ENCODE results near the gene RRAS2. TPM values are rescaled to one million over a fixed set of nuclear protein-coding genes. Genes with fewer than 3 reads are reported as not detected.

Gene RRAS2
- total RNA-seq, 1 experiment from 2014 or later = 78.0 TPM

DNA sequence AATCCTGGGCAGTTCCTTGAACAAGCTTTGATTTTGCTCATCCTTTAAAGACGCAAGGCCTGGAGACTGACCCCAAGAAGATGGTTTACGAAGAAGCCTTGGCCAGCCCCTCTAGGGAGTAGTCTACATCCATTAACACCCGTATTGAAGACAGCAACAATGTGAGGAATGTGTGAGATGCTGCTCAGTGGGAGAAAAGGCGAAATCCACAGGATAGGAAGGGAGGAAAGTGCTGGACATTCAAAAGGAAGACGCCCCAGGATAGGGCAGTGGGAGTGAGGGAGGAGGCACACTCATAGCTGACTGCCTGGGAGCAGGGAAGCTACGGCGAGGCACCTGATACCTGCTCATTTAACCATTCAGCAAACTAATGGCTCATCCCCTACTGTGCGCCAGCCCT, 114.1 kb downstream of the RRAS2 start:
- DNase-seq (ENCODE audit: low spot score) = no peak
- in situ Hi-C loops (cut with HindIII; ENCODE audit: low sequenced_read_pairs) = no loop called here

DNA sequence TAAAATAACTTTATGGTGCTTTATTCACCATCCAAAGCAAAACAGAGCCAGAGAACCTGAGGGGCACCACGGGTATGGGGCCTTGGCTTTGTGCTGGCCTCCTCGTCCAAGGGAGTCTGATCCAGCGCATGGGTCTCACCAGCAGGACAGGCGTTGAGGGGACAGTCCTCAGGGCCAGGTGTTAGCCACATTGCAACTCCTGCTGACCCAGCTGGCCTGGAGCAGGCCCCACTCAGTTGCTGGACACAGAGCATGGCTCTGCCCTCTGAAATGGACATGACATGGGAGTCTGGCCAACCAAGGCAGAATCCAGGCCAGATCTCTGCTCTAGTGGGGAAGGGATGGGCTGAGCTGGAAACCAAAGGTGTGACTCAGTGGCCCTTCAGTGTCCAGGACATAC, 116.2 kb downstream of the RRAS2 start:
- in situ Hi-C loops (cut with HindIII; ENCODE audit: low sequenced_read_pairs) = no loop called here
- no peak for DNase-seq (ENCODE audit: low spot score)

DNA sequence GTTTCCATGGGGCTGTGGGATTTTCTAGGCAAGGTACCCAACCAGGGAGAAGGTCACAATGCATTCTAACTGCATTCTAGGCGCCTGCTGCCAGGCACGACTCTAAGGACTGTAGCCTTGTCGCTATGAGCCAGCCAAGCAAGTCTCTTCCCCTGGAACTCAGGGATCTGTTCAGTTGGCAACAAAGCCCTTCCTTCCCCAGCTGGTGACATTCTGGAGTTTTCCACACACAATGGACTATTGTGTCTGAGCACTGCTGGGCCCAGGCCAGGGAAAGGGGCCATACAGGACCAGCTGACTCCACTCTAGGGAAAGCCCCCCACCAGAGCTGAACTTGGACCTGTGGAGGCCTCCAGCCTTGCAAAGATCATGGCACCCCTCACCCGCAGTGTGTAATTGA, 116.8 kb downstream of the RRAS2 start:
- in situ Hi-C loops (cut with HindIII; ENCODE audit: low sequenced_read_pairs) = no loop called here
- DNase-seq (ENCODE audit: low spot score) = peak; percentile 60

DNA sequence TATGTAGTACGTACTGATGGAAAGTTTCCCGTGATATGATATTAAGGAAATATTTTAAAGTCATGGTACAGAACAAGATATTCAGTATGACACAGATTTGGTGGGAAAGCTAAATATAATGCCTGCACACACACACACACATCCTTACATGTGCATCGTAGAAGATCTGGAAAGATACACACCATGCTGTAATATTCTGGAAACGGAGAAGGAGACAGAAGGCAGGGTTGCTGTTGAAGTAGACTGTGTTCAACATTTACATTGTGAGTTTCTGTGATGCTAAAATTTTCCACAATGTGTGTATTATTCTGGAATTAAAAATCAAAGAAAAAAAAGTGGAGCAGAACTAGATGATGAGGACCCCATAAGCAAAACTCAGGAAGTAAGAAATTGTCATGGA, 118.0 kb downstream of the RRAS2 start:
- in situ Hi-C loops (cut with HindIII; ENCODE audit: low sequenced_read_pairs) = no loop called here

DNA sequence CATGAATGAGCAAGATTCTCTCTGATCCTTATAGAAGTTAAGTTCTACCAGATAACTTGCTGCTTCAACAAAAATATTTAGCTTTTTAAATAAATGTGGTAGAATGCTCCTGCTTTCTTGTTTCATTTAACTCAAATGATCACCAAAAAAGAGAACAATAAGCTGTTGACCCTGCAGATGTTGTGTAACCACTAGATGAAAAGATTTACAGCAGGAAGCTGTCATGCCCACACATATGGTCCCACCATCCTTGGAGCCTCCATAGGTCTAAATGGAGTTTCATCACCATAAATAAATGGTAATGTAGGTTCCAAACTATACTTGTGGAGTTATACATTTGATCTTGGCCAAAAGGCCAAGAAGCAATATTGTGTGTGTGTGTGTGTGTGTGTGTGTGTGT, 118.8 kb downstream of the RRAS2 start:
- in situ Hi-C loops (cut with HindIII; ENCODE audit: low sequenced_read_pairs) = no loop called here
- DNase-seq (ENCODE audit: low spot score) = no peak

More for the DNA sequence above, 118.0 kb downstream of the RRAS2 start:
- no peak for DNase-seq (ENCODE audit: low spot score)

DNA sequence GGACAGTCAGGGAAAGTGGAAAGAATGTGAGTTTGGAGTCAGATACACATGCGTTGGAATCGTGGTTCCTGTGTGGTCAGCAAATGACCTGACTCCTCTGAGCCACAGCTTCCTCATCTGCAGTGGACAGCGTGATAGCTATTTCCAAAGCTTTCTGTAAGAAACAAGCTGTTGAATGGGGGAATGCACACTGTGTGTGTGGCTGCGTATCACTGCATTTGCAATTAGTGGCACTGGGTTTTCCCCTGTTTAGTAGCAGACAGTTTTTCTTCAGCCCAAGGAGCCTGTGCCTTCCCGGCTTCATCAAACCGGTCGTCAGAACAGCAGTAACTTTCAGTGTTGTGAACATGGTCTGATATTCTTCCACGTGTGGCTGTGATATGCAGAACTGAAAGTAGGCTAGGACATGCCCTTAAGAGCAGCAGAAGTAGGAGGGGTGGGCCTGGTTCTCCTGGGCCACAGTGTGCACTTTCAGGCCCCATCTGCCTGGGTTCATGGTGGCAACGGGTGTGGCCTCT, 121.5 kb downstream of the RRAS2 start:
- in situ Hi-C loops (cut with HindIII; ENCODE audit: low sequenced_read_pairs) = no loop called here
- DNase-seq (ENCODE audit: low spot score) = no peak

DNA sequence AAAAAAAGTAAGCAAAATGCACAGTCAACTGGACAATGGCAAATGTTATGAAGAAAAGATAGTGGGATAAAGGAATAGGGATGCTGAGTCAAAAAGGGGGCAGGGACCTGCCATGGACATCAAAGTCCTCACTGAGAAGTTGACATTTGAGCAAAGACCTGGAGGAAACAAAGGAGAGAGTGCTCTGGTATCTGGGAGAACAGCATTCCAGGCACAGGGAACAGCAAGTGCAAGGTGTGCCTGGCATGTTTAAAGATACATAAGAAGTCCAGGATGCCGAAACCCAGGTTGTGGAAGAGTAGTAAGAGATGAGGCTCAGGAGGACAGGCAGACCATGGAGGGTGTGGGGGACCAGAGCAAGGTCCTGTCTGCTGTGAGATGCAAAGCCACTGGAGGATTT, 123.3 kb downstream of the RRAS2 start:
- in situ Hi-C loops (cut with HindIII; ENCODE audit: low sequenced_read_pairs) = no loop called here

DNA sequence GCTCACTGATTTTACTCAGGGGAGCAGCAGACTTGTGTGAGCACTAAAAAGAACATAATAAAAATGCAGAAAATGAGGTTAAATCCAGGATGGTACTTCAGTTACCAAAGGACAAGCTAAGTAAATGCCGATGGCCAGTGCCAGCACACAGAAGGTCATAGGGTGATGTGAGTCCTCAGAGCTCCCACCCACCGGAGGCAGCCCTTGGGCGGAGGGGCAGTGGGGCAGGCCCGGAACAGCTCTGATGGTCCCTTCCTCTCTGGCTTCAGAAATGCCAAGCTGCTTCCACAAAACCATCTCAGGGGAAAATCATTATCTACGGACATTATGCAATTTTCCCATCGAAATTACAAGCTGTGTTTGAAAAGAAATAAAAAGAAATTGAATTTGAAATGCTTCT, 124.5 kb downstream of the RRAS2 start:
- in situ Hi-C loops (cut with HindIII; ENCODE audit: low sequenced_read_pairs) = no loop called here
- DNase-seq (ENCODE audit: low spot score) = no peak

More for the DNA sequence above, 123.3 kb downstream of the RRAS2 start:
- no peak for DNase-seq (ENCODE audit: low spot score)

DNA sequence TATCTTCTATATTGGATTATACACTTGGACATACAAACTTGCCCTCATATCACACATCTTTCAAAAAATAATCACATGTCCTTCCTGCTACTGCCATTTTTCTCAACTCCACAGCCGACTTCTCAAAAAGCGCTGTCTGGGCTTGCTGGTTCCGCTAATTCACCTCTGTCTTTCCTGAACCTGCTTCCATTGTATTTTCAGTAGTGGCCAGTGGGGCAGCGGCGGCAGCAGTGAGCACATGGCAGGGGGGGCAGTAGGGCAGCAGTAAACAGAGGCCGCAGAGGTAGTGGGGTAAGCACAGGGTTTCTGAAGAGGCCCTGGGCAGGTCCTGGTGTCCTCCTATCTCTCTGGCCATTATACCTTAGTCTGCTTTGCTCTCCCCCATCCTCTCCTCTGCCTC, 126.3 kb downstream of the RRAS2 start:
- no peak for DNase-seq (ENCODE audit: low spot score)
- in situ Hi-C loops (cut with HindIII; ENCODE audit: low sequenced_read_pairs) = no loop called here

DNA sequence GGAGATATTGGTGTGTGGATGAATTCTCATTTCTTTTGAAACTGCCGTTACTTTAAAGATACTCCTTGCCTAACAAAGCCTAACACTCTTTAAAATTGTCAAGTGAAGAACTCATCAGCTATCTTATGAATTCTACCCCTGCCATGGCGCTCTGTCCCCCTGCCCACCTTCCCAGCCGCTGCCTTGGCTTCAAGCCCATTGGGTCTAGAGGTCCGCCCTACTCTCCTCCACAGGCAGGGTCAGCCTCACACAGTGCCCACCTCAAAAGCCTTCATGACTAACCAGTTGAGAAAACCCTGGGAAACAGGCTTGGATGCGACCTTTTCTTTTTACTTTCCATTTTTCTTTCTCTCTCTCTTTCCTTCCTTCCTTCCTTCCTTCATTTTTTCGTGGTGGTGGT, 128.6 kb downstream of the RRAS2 start:
- in situ Hi-C loops (cut with HindIII; ENCODE audit: low sequenced_read_pairs) = no loop called here
- no peak for DNase-seq (ENCODE audit: low spot score)

DNA sequence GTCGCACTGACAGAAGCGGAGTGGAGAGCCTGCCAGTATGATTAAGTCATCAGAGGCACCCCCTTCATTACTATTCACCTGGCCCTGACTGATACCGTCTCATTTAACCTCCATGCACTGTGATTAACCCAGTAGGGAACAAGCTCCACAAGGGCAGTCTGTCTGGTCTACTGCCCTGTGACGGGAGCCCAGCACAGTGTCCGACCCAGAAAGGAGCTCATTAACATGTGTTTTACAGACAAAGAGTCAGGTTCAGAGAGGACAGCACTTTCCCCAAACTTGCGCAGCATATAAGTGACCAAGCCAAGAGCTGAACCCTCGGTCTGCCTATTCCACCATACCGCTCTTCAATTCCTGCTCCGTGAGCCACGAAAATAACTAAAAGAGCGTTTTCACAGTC, 129.5 kb downstream of the RRAS2 start:
- in situ Hi-C loops (cut with HindIII; ENCODE audit: low sequenced_read_pairs) = no loop called here
- DNase-seq (ENCODE audit: low spot score) = no peak

DNA sequence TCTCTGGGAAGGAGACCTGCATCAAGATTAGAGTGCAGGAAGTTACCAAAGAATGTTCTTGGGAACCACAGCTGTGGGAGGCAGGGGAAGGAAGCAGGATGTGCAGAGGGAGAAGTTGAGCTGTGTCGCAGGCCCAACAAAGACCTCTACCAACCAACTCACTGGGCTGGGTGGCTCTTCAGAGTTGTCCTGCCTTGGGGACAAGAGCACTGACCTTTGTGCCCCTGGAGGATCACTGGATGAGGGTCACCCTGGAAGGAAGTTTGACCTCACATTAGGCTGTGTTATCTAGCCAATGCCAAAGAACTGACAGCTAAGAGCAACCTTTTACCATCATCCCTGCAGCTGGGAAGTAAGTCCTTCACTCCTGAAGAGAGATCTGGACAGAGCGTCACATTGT, 130.6 kb downstream of the RRAS2 start:
- in situ Hi-C loops (cut with HindIII; ENCODE audit: low sequenced_read_pairs) = no loop called here
- no peak for DNase-seq (ENCODE audit: low spot score)

Other genes with a start within 250 kb of the RRAS2 start
- 184 and 226 TPM in 2 replicates for gene COPB1, start 140.6 kb upstream of the RRAS2 start, total RNA-seq (2014; rRNA removed; shearing (Covaris generic))
- gene PSMA1, start 161.2 kb upstream of the RRAS2 start, total RNA-seq (2014; rRNA removed; shearing (Covaris generic)) = 389 and 414 TPM in 2 replicates